ENCODE results near the gene LPAR3. TPM values are rescaled to one million over a fixed set of nuclear protein-coding genes. Genes with fewer than 3 reads are reported as not detected.

LPAR3 gene
- total and polyA plus RNA-seq, 2 experiments from 2014 or later, result 10.4 to 36.9 TPM

DNA sequence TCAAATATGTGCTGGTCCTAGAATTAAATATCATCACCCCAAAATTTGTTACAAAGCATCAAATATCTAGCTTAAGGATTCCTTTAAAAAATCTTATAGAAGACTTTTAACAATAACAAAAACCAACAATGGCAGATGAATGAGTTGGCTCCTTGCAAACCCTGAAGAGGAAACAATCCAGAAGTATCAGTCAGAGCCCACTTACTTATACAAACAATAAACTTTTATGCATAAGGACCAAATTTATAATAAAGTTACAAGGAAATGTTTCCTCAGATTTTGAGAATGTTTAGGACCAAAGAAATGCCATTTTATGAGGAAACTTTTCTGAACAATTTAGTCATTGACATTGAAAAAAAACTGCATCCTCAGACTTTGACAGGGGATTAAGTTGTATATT lies 52.7 kb downstream of the LPAR3 start:
- no peaks in the 10 kb centered on the region for H3K36me3 Mint-ChIP-seq (ENCODE audit: low read depth)
- Histone ChIP-seq H3K79me2 (replicated peaks; ENCODE audit: insufficient read depth) (0 out of 2 replicates have a peak, but pooled peaks cover 6% of the 10 kb centered on the region), H3K4me3 (no peak overlapping the region), H3K36me3 (ENCODE audit: insufficient read depth) (no peaks in the 10 kb centered on the region), H3K27me3 (ENCODE audit: insufficient read depth) (no peaks in the 10 kb centered on the region), H4K20me1 (replicated peaks; ENCODE audit: insufficient read depth) (0 out of 2 replicates have a peak, but pooled peaks cover 3% of the 10 kb centered on the region), H3K27ac (ENCODE audit: low read depth) (no peak overlapping the region), H3F3A (replicated peaks; ENCODE audit: low read depth) (no peaks in the 10 kb centered on the region), H3K4me1 (ENCODE audit: insufficient read depth) (no peaks in the 10 kb centered on the region), H3K9me2 (ENCODE audit: insufficient read depth) (no peaks in the 10 kb centered on the region), H2AFZ (no peak overlapping the region), H3K4me2 (no peak overlapping the region)
- H3K4me1 Mint-ChIP-seq, result peaks cover 15% of the 10 kb centered on the region
- TF ChIP-seq, protein P1, sequence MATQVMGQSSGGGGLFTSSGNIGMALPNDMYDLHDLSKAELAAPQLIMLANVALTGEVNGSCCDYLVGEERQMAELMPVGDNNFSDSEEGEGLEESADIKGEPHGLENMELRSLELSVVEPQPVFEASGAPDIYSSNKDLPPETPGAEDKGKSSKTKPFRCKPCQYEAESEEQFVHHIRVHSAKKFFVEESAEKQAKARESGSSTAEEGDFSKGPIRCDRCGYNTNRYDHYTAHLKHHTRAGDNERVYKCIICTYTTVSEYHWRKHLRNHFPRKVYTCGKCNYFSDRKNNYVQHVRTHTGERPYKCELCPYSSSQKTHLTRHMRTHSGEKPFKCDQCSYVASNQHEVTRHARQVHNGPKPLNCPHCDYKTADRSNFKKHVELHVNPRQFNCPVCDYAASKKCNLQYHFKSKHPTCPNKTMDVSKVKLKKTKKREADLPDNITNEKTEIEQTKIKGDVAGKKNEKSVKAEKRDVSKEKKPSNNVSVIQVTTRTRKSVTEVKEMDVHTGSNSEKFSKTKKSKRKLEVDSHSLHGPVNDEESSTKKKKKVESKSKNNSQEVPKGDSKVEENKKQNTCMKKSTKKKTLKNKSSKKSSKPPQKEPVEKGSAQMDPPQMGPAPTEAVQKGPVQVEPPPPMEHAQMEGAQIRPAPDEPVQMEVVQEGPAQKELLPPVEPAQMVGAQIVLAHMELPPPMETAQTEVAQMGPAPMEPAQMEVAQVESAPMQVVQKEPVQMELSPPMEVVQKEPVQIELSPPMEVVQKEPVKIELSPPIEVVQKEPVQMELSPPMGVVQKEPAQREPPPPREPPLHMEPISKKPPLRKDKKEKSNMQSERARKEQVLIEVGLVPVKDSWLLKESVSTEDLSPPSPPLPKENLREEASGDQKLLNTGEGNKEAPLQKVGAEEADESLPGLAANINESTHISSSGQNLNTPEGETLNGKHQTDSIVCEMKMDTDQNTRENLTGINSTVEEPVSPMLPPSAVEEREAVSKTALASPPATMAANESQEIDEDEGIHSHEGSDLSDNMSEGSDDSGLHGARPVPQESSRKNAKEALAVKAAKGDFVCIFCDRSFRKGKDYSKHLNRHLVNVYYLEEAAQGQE (IDR thresholded peaks at IDR 0.05; ENCODE audit: unreplicated experiment), result no peak
- TF ChIP-seq NANOG (IDR thresholded peaks at IDR 0.05; ENCODE audit: borderline replicate concordance) (no peak), POLR2AphosphoS5 (IDR thresholded peaks at IDR 0.05; ENCODE audit: low read depth) (no peak), ZNF114 (CRISPR knock-in tag; IDR thresholded peaks at IDR 0.05) (no peak), ZNF331 (CRISPR knock-in tag; IDR thresholded peaks at IDR 0.05; ENCODE audit: low read depth) (no peak), EZH2 (IDR thresholded peaks at IDR 0.05; ENCODE audit: low read depth, unreplicated experiment) (no peak), CREB1 (CRISPR knock-in tag; IDR thresholded peaks at IDR 0.05; ENCODE audit: low read depth) (no peak), STAT1 (IDR thresholded peaks at IDR 0.05; ENCODE audit: unreplicated experiment) (no peak), EZH2phosphoT487 (IDR thresholded peaks at IDR 0.05; ENCODE audit: unreplicated experiment) (no peak), JUNB (IDR thresholded peaks at IDR 0.05; ENCODE audit: unreplicated experiment) (no peak)
- TF ChIP-seq, protein P2, sequence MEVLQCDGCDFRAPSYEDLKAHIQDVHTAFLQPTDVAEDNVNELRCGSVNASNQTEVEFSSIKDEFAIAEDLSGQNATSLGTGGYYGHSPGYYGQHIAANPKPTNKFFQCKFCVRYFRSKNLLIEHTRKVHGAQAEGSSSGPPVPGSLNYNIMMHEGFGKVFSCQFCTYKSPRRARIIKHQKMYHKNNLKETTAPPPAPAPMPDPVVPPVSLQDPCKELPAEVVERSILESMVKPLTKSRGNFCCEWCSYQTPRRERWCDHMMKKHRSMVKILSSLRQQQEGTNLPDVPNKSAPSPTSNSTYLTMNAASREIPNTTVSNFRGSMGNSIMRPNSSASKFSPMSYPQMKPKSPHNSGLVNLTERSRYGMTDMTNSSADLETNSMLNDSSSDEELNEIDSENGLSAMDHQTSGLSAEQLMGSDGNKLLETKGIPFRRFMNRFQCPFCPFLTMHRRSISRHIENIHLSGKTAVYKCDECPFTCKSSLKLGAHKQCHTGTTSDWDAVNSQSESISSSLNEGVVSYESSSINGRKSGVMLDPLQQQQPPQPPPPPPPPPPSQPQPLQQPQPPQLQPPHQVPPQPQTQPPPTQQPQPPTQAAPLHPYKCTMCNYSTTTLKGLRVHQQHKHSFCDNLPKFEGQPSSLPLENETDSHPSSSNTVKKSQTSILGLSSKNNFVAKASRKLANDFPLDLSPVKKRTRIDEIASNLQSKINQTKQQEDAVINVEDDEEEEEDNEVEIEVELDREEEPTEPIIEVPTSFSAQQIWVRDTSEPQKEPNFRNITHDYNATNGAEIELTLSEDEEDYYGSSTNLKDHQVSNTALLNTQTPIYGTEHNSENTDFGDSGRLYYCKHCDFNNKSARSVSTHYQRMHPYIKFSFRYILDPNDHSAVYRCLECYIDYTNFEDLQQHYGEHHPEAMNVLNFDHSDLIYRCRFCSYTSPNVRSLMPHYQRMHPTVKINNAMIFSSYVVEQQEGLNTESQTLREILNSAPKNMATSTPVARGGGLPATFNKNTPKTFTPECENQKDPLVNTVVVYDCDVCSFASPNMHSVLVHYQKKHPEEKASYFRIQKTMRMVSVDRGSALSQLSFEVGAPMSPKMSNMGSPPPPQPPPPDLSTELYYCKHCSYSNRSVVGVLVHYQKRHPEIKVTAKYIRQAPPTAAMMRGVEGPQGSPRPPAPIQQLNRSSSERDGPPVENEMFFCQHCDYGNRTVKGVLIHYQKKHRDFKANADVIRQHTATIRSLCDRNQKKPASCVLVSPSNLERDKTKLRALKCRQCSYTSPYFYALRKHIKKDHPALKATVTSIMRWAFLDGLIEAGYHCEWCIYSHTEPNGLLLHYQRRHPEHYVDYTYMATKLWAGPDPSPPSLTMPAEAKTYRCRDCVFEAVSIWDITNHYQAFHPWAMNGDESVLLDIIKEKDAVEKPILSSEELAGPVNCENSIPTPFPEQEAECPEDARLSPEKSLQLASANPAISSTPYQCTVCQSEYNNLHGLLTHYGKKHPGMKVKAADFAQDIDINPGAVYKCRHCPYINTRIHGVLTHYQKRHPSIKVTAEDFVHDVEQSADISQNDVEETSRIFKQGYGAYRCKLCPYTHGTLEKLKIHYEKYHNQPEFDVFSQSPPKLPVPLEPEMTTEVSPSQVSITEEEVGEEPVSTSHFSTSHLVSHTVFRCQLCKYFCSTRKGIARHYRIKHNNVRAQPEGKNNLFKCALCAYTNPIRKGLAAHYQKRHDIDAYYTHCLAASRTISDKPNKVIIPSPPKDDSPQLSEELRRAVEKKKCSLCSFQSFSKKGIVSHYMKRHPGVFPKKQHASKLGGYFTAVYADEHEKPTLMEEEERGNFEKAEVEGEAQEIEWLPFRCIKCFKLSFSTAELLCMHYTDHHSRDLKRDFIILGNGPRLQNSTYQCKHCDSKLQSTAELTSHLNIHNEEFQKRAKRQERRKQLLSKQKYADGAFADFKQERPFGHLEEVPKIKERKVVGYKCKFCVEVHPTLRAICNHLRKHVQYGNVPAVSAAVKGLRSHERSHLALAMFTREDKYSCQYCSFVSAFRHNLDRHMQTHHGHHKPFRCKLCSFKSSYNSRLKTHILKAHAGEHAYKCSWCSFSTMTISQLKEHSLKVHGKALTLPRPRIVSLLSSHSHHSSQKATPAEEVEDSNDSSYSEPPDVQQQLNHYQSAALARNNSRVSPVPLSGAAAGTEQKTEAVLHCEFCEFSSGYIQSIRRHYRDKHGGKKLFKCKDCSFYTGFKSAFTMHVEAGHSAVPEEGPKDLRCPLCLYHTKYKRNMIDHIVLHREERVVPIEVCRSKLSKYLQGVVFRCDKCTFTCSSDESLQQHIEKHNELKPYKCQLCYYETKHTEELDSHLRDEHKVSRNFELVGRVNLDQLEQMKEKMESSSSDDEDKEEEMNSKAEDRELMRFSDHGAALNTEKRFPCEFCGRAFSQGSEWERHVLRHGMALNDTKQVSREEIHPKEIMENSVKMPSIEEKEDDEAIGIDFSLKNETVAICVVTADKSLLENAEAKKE (CRISPR knock-in tag; IDR thresholded peaks at IDR 0.05), result no peak
- TF ChIP-seq, protein P3, sequence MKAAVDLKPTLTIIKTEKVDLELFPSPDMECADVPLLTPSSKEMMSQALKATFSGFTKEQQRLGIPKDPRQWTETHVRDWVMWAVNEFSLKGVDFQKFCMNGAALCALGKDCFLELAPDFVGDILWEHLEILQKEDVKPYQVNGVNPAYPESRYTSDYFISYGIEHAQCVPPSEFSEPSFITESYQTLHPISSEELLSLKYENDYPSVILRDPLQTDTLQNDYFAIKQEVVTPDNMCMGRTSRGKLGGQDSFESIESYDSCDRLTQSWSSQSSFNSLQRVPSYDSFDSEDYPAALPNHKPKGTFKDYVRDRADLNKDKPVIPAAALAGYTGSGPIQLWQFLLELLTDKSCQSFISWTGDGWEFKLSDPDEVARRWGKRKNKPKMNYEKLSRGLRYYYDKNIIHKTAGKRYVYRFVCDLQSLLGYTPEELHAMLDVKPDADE (IDR thresholded peaks at IDR 0.05), result no peak
- TF ChIP-seq, protein P4, sequence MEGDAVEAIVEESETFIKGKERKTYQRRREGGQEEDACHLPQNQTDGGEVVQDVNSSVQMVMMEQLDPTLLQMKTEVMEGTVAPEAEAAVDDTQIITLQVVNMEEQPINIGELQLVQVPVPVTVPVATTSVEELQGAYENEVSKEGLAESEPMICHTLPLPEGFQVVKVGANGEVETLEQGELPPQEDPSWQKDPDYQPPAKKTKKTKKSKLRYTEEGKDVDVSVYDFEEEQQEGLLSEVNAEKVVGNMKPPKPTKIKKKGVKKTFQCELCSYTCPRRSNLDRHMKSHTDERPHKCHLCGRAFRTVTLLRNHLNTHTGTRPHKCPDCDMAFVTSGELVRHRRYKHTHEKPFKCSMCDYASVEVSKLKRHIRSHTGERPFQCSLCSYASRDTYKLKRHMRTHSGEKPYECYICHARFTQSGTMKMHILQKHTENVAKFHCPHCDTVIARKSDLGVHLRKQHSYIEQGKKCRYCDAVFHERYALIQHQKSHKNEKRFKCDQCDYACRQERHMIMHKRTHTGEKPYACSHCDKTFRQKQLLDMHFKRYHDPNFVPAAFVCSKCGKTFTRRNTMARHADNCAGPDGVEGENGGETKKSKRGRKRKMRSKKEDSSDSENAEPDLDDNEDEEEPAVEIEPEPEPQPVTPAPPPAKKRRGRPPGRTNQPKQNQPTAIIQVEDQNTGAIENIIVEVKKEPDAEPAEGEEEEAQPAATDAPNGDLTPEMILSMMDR (conservative IDR thresholded peaks at IDR 0.05; ENCODE audit: low read depth in 2 of 2), result no peak
- H3K4me3 Mint-ChIP-seq, result no peak overlapping the region
- no peak for ATAC-seq
- H3K27me3 Mint-ChIP-seq (ENCODE audit: insufficient read depth, low read depth, poor library complexity), result no peaks in the 10 kb centered on the region
- H3K9me3 Mint-ChIP-seq, result no peaks in the 10 kb centered on the region
- no peak for DNase-seq (ENCODE audit: low spot score)
- no peak overlapping the region for H3K27ac Mint-ChIP-seq

Data from GM23338 (cell line).